ENCODE measurements around the gene PIP5K1B. TPM values are rescaled to one million over a fixed set of nuclear protein-coding genes. Genes with fewer than 3 reads are reported as not detected.

PIP5K1B gene
- total RNA-seq, 3 donors from 2014 or later = 0.48 to 1.6 (median 0.57) TPM

GRCh38 chr9:68755051-68755450, 50.0 kb downstream of the PIP5K1B start:
- DNase-seq (no peak), ATAC-seq (no peak)
- Mint-ChIP-seq H3K4me1 (ENCODE audit: low read depth) (no peaks in the 10 kb centered on the region), H3K9me3 (peaks cover 17% of the 10 kb centered on the region), H3K36me3 (ENCODE audit: insufficient read depth) (peaks cover 3% of the 10 kb centered on the region), H3K27me3 (ENCODE audit: low read depth) (peaks cover 18% of the 10 kb centered on the region), H3K4me3 (no peak overlapping the region)

GRCh38 chr9:68755752-68756151, 50.7 kb downstream of the PIP5K1B start:
- no peak for DNase-seq
- Mint-ChIP-seq H3K9me3 (peaks cover 17% of the 10 kb centered on the region), H3K4me3 (no peak overlapping the region), H3K27me3 (ENCODE audit: low read depth) (peaks cover 18% of the 10 kb centered on the region), H3K36me3 (ENCODE audit: insufficient read depth) (peaks cover 3% of the 10 kb centered on the region), H3K4me1 (ENCODE audit: low read depth) (no peaks in the 10 kb centered on the region)
- ATAC-seq = no peak

- H3K4me3 Mint-ChIP-seq = no peak overlapping the region
- H3K27me3 Mint-ChIP-seq (ENCODE audit: low read depth) = peaks cover 13% of the 10 kb centered on the region
- DNase-seq (no peak), ATAC-seq (no peak)
- H3K9me3 Mint-ChIP-seq = peaks cover 17% of the 10 kb centered on the region
- peaks cover 3% of the 10 kb centered on the region for H3K36me3 Mint-ChIP-seq (ENCODE audit: insufficient read depth)
- H3K4me1 Mint-ChIP-seq (ENCODE audit: low read depth) = no peaks in the 10 kb centered on the region
Measured at GRCh38 chr9:68759981-68760673, 55.1 kb downstream of the PIP5K1B start.

GRCh38 chr9:68760674-68761333, 55.8 kb downstream of the PIP5K1B start:
- ATAC-seq = no peak

GRCh38 chr9:68762570-68762969, 57.5 kb downstream of the PIP5K1B start:
- Mint-ChIP-seq H3K9me3 (peaks cover 17% of the 10 kb centered on the region), H3K4me1 (ENCODE audit: low read depth) (no peaks in the 10 kb centered on the region), H3K4me3 (no peak overlapping the region), H3K36me3 (ENCODE audit: insufficient read depth) (peaks cover 3% of the 10 kb centered on the region), H3K27me3 (ENCODE audit: low read depth) (peaks cover 10% of the 10 kb centered on the region)
- DNase-seq = no peak
- ATAC-seq = no peak

More at GRCh38 chr9:68760674-68761333, 55.8 kb downstream of the PIP5K1B start:
- Mint-ChIP-seq H3K27me3 (ENCODE audit: low read depth) (peaks cover 10% of the 10 kb centered on the region), H3K4me1 (ENCODE audit: low read depth) (no peaks in the 10 kb centered on the region), H3K36me3 (ENCODE audit: insufficient read depth) (peaks cover 3% of the 10 kb centered on the region), H3K4me3 (no peak overlapping the region), H3K9me3 (peaks cover 17% of the 10 kb centered on the region)
- no peak for DNase-seq

- Mint-ChIP-seq H3K36me3 (ENCODE audit: insufficient read depth) (peaks cover 3% of the 10 kb centered on the region), H3K4me3 (no peak overlapping the region), H3K4me1 (ENCODE audit: low read depth) (no peaks in the 10 kb centered on the region), H3K9me3 (peaks cover 14% of the 10 kb centered on the region), H3K27me3 (ENCODE audit: low read depth) (peaks cover 6% of the 10 kb centered on the region)
- DNase-seq = no peak
- no peak for ATAC-seq
Measured at GRCh38 chr9:68763104-68763503, 58.1 kb downstream of the PIP5K1B start.

- Mint-ChIP-seq H3K27me3 (ENCODE audit: low read depth) (peaks cover 6% of the 10 kb centered on the region), H3K4me1 (ENCODE audit: low read depth) (no peaks in the 10 kb centered on the region), H3K4me3 (no peak overlapping the region), H3K9me3 (no peaks in the 10 kb centered on the region), H3K36me3 (ENCODE audit: insufficient read depth) (no peaks in the 10 kb centered on the region)
- DNase-seq = no peak
- ATAC-seq = no peak
Measured at GRCh38 chr9:68768619-68769018, 63.6 kb downstream of the PIP5K1B start.

- Mint-ChIP-seq H3K36me3 (ENCODE audit: insufficient read depth) (no peaks in the 10 kb centered on the region), H3K9me3 (no peaks in the 10 kb centered on the region), H3K4me3 (no peak overlapping the region), H3K27me3 (ENCODE audit: low read depth) (peaks cover 6% of the 10 kb centered on the region), H3K4me1 (ENCODE audit: low read depth) (no peaks in the 10 kb centered on the region)
- DNase-seq = no peak
- ATAC-seq = no peak
Measured at GRCh38 chr9:68769852-68770251, 64.8 kb downstream of the PIP5K1B start.

- DNase-seq (no peak), ATAC-seq (no peak)
- H3K4me1 Mint-ChIP-seq (ENCODE audit: low read depth) = no peaks in the 10 kb centered on the region
- no peaks in the 10 kb centered on the region for H3K36me3 Mint-ChIP-seq (ENCODE audit: insufficient read depth)
- no peak overlapping the region for H3K4me3 Mint-ChIP-seq
- H3K27me3 Mint-ChIP-seq (ENCODE audit: low read depth) = peaks cover 10% of the 10 kb centered on the region
- H3K9me3 Mint-ChIP-seq = no peaks in the 10 kb centered on the region
Measured at GRCh38 chr9:68771376-68771775, 66.3 kb downstream of the PIP5K1B start.

- no peaks in the 10 kb centered on the region for H3K4me1 Mint-ChIP-seq (ENCODE audit: low read depth)
- peaks cover 9% of the 10 kb centered on the region for H3K27me3 Mint-ChIP-seq (ENCODE audit: low read depth)
- H3K9me3 Mint-ChIP-seq = no peaks in the 10 kb centered on the region
- H3K4me3 Mint-ChIP-seq = no peak overlapping the region
- no peak for DNase-seq
- no peak for ATAC-seq
- H3K36me3 Mint-ChIP-seq (ENCODE audit: insufficient read depth) = no peaks in the 10 kb centered on the region
Measured at GRCh38 chr9:68775003-68775730, 70.1 kb downstream of the PIP5K1B start.

GRCh38 chr9:68777070-68777763, 72.2 kb downstream of the PIP5K1B start:
- Mint-ChIP-seq H3K9me3 (no peaks in the 10 kb centered on the region), H3K4me3 (no peak overlapping the region), H3K36me3 (ENCODE audit: insufficient read depth) (no peaks in the 10 kb centered on the region)

GRCh38 chr9:68778635-68779034, 73.6 kb downstream of the PIP5K1B start:
- no peak overlapping the region for H3K4me3 Mint-ChIP-seq
- H3K4me1 Mint-ChIP-seq (ENCODE audit: low read depth) = peaks cover 6% of the 10 kb centered on the region
- no peaks in the 10 kb centered on the region for H3K36me3 Mint-ChIP-seq (ENCODE audit: insufficient read depth)
- H3K27me3 Mint-ChIP-seq (ENCODE audit: low read depth) = peaks cover 4% of the 10 kb centered on the region
- ATAC-seq (no peak), DNase-seq (no peak)
- no peaks in the 10 kb centered on the region for H3K9me3 Mint-ChIP-seq

More at GRCh38 chr9:68777070-68777763, 72.2 kb downstream of the PIP5K1B start:
- Mint-ChIP-seq H3K4me1 (ENCODE audit: low read depth) (peaks cover 6% of the 10 kb centered on the region), H3K27me3 (ENCODE audit: low read depth) (peaks cover 4% of the 10 kb centered on the region)
- ATAC-seq (no peak), DNase-seq (no peak)

GRCh38 chr9:68779558-68780379, 74.7 kb downstream of the PIP5K1B start:
- DNase-seq (peak; percentile 94), ATAC-seq (peak; percentile 92 to 93)
- Mint-ChIP-seq H3K27me3 (ENCODE audit: low read depth) (peaks cover 4% of the 10 kb centered on the region), H3K4me3 (no peak overlapping the region), H3K4me1 (ENCODE audit: low read depth) (peaks cover 6% of the 10 kb centered on the region), H3K9me3 (no peaks in the 10 kb centered on the region), H3K36me3 (ENCODE audit: insufficient read depth) (no peaks in the 10 kb centered on the region)

Data from activated T-cell treated with anti-CD3 and anti-CD28 coated beads, Interleukin-2, amount 50 U/mL, for 4 hours (primary cell).